DND-41 (cell line): ENCODE data around the gene ZNF470.

Experiments used
- CTCF ChIP-seq: IDR thresholded peaks from 2 replicates; pipeline ENCODE4 v1.5.1; 2012; ENCODE audit warnings: borderline replicate concordance, low read length, moderate library complexity, mild to moderate bottlenecking; ENCODE audit not compliant: poor library complexity, severe bottlenecking; ENCODE audit errors: extremely low read depth
- EZH2 ChIP-seq: IDR thresholded peaks from 3 replicates; pipeline ENCODE4 v1.6.1; 2012; ENCODE audit warnings: borderline replicate concordance, low read depth, mild to moderate bottlenecking, moderate library complexity, low read length, inconsistent platforms; ENCODE audit not compliant: severe bottlenecking

GRCh38 chr19:56577719-56578602 is 10.7 kb downstream of the ZNF470 start:
- TF ChIP-seq CTCF (no peak), EZH2 (no peak)
